ENCODE data around the gene DUOXA1.

- TF ChIP-seq POU2F2 (IDR thresholded peaks at IDR 0.05; ENCODE audit: low read depth, low read length) (no peak), POLR2A (IDR thresholded peaks at IDR 0.05; ENCODE audit: low read depth, low read length) (no peak), SPI1 (IDR thresholded peaks at IDR 0.05; ENCODE audit: low read depth, low read length) (no peak), POLR2AphosphoS5 (IDR thresholded peaks at IDR 0.05; ENCODE audit: low read depth, low read length) (no peak; the same call in 1 of the 2 replicates), TAF1 (IDR thresholded peaks at IDR 0.05; ENCODE audit: low read depth, low read length) (no peak), PAX5 (IDR thresholded peaks at IDR 0.05; ENCODE audit: insufficient read depth, low read length, severe bottlenecking) (no peak)
Measured at GRCh38 chr15:45163508-45163856, 33.8 kb upstream of the DUOXA1 start.
